Epithelial cell of proximal tubule (primary cell): ENCODE data around the gene DLG1. TPM values are rescaled to one million over a fixed set of nuclear protein-coding genes. Genes with fewer than 3 reads are reported as not detected.

ENCODE experiments used
- DNase-seq: peaks from one replicate; pipeline ENCODE4 v3.0.0-alpha.2; 2011; ENCODE audit warnings: low read depth
- H3K4me3 ChIP-seq: 2 replicates; pipeline ENCODE4 v1.5.1; 2011; ENCODE audit warnings: low read depth, mild to moderate bottlenecking, low read length
- total RNA-seq: library from RNA; depleted of rRNA; stranded (reverse); fragments of >200 nt; gene quantifications from 2 replicates; pipeline ENCODE4 v1.2.3, GENCODE V29; 2015
- TF ChIP-seq, protein P1 (sequence below): conservative IDR thresholded peaks from 2 replicates; pipeline ENCODE4 v1.5.1; 2012; ENCODE audit warnings: low read depth, mild to moderate bottlenecking, low read length

DLG1 gene
- total RNA-seq, 1 donor from 2014 or later: 67.6 TPM

GRCh38 chr3:197022405-197023231 is 275.8 kb downstream of the DLG1 start:
- TF ChIP-seq, protein P1, sequence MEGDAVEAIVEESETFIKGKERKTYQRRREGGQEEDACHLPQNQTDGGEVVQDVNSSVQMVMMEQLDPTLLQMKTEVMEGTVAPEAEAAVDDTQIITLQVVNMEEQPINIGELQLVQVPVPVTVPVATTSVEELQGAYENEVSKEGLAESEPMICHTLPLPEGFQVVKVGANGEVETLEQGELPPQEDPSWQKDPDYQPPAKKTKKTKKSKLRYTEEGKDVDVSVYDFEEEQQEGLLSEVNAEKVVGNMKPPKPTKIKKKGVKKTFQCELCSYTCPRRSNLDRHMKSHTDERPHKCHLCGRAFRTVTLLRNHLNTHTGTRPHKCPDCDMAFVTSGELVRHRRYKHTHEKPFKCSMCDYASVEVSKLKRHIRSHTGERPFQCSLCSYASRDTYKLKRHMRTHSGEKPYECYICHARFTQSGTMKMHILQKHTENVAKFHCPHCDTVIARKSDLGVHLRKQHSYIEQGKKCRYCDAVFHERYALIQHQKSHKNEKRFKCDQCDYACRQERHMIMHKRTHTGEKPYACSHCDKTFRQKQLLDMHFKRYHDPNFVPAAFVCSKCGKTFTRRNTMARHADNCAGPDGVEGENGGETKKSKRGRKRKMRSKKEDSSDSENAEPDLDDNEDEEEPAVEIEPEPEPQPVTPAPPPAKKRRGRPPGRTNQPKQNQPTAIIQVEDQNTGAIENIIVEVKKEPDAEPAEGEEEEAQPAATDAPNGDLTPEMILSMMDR: no peak
- no peak for DNase-seq

GRCh38 chr3:197021729-197022404 is 276.5 kb downstream of the DLG1 start:
- TF ChIP-seq, protein P1: no peak
- H3K4me3 ChIP-seq: no peak overlapping the region
- DNase-seq: no peak

More at GRCh38 chr3:197022405-197023231, 275.8 kb downstream of the DLG1 start:
- H3K4me3 ChIP-seq: no peak overlapping the region

GRCh38 chr3:197021231-197021630 is 277.2 kb downstream of the DLG1 start:
- no peak for DNase-seq
- TF ChIP-seq, protein P1: no peak

DNA sequence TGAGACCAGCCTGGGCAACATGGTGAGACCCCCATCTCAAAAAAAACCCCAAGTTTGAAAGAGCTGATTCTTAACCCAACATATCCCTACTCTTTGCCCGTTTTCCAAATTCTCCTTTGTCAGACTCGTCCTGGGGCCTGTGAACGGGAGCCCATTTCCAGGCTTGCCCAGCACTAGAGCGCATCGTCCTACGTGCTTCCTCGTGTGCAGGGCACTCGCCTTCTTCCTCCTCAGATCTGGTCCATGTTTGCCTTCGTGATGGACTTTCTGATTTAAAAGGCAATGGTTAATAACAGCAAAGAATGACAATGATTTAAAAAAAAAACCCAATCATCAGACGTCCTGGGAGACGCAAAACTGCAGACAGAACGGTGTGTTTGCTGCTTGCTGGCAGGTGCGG is 278.9 kb downstream of the DLG1 start:
- DNase-seq: no peak
- TF ChIP-seq, protein P1: no peak
- no peak overlapping the region for H3K4me3 ChIP-seq

More at GRCh38 chr3:197021231-197021630, 277.2 kb downstream of the DLG1 start:
- H3K4me3 ChIP-seq: no peak overlapping the region

- DNase-seq: no peak
- TF ChIP-seq, protein P1: no peak
Measured at GRCh38 chr3:197019021-197019420, 279.4 kb downstream of the DLG1 start.

GRCh38 chr3:197017003-197017402 is 281.4 kb downstream of the DLG1 start:
- TF ChIP-seq, protein P1: no peak
- H3K4me3 ChIP-seq: no peak overlapping the region
- DNase-seq: no peak

More at GRCh38 chr3:197019021-197019420, 279.4 kb downstream of the DLG1 start:
- no peak overlapping the region for H3K4me3 ChIP-seq
